Smooth muscle cell of the brain vasculature (primary cell): ENCODE data around the gene CFTR.
"Not testable (repeated sequence)": the region's sequence is repeated elsewhere in the genome, so short reads cannot be mapped to it uniquely, and the experiment has no call there.

Experiments
- DNase-seq: peaks from one replicate; pipeline ENCODE4 v3.0.0-alpha.2; 2012; ENCODE audit warnings: low read depth, low spot score

CFTR gene

DNA sequence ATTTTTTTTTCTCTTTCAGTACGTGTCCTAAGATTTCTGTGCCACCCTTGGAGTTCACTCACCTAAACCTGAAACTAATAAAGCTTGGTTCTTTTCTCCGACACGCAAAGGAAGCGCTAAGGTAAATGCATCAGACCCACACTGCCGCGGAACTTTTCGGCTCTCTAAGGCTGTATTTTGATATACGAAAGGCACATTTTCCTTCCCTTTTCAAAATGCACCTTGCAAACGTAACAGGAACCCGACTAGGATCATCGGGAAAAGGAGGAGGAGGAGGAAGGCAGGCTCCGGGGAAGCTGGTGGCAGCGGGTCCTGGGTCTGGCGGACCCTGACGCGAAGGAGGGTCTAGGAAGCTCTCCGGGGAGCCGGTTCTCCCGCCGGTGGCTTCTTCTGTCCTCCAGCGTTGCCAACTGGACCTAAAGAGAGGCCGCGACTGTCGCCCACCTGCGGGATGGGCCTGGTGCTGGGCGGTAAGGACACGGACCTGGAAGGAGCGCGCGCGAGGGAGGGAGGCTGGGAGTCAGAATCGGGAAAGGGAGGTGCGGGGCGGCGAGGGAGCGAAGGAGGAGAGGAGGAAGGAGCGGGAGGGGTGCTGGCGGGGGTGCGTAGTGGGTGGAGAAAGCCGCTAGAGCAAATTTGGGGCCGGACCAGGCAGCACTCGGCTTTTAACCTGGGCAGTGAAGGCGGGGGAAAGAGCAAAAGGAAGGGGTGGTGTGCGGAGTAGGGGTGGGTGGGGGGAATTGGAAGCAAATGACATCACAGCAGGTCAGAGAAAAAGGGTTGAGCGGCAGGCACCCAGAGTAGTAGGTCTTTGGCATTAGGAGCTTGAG is at the start of gene CFTR:
CFTR (plus strand) TSS at position 801 of the 830 bp plus-strand sequence. CDS start 70 bp downstream, outside the sequence.
- DNase-seq = no peak

DNA sequence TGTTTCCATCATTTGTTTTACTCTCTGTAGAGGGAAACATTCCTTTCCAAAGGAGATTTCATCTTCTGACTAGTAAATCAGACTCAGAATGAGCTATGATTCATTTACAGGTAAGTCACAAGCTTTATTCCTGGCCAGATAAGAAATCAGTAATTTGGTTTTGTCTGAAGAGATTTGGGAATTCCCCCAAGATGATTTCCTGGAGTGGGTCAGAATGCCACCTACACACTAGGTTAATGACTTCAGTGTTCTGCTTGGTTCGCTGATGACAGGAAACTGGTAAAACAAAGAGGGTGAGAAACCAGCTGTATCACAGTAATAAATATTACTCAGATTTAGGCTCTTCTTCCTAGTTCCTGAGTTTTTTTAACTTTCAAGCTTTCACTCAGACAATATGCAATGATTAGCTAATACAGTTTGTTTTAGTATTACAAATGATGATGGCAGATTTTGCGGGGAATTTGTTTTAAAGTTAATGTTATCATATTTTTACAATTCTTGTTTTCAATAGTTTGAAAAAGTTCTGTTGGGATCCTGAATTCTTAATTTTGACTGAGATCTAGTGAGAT is 44.3 kb upstream of the CFTR start:
- no peak for DNase-seq

DNA sequence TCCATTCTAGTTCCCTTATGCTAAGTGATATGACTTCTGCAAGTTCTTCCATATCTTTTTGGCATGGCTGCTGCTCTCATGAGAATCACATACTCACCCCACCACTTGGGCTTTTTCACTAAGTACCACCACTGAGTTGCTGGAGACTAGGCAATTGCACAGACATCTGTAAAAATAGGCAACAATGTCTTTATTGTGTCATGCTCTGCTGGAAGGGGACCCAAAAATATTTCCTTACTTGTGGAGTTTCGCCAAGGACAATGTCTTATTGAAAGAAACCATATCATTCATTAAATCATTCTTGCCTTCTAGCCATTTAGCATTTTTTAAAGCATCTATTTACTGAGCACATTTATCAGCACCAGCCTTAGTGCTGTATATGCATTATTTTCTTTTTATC is 35.2 kb upstream of the CFTR start:
- DNase-seq = no peak

DNA sequence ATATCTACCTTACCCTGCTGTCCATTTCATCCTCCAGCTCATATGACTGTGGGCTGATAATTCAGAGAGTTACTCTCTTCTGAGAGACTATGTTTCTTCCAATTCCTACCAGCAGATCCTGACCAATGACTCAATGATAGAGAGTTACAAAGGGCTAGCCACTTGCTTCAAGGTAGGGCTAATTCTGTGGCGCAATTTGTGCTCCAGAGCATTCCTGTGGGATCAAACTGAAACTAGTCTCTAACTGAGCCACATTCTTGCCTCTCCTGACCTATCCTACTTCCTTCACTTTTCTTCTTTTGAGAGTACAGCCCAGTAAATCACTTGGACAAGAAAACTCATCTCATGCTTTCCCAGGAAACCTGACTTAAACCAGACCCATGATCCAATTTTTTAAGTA is 34.6 kb upstream of the CFTR start:
- DNase-seq = no peak

DNA sequence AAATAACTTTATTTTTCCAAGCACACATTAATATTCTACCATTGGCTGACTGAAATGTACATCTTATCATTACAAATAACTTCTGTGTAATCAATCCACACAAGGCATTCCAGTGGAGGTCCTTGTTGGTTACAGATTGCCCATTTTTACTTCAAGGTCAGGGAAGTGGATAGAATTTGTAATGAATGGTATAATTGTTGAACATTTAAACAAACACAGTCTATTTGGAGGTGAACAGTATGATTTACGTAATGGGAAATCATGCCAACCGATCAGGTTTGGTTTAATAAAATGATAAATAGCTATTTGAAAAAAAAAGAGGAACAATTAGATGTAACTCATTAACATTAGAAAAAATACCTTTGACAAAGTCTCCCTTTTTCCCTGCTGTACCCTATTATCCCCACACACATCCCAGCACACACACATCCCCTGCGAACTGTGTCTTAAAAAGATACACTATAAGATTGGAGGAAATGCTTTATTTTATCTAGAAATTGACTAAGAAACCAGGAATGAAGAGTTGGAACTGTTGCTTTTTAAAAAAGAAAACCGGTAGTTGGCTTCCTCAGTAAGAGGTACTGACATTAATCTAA is 33.5 kb upstream of the CFTR start:
- no peak for DNase-seq

DNA sequence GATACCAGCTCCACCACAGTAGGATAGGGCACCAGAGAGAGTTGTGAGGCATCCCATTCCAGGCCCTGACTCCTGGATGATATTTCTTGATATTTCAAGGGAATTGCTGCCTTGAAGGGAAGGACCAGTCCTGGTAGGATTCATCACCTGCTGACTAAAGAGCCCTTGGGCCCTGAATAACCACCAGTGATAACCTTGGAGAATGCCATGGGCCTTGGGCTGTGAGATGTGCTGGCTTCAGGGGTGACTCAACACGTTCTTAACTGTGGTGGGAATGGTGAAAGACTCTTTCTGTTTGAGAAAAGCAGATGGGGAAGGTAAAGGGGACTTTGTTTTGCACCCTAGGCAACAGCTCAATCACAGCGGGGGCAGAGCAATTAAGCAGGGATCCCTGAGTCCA is 31.2 kb upstream of the CFTR start:
- no peak for DNase-seq

DNA sequence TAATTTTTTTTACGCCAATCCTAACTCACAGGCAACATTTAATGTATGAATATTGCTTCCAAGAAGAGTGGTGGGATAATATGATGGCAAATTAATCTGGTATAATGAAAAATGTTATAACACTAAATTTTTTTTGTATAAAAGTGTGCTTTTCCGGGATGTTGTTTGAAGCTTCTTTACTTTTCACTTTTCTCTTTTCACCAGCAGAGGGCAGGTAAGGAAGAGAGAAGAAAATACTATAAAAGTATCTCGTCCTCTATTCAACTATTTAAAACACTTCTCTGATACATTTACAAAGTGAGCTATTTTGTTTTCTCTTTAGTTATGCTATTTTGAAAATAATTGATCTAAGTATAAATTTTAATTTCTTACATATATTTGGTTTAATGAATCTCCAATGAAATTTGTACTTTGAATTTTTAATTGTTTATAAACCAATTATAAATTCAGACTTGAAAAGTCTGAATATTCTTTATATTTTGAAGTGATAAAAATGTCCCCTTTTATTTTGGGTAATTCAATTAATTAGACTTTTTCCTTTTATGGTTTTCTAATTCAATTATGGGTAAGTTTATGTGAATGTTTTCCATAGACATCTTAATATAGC is 20.7 kb upstream of the CFTR start:
- DNase-seq = peak; percentile 3

DNA sequence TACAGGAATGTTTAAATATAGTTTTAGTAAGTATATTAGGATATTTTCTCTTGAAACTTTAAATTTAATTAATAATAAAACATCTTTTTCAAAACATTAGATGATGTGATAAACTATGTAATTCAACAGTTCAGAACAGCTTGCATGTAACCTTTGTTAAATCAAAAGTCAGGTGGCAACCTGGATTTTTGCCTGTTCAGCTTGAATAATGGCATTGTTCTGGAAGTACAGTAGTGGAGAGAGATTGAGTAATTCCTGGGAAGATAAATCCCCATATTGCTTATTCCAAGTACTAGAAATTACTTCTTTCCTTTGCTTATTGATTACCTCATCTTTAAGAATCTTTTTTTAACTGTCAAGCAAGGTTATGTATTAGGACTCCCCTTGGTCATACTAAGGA is 20.1 kb upstream of the CFTR start:
- DNase-seq = no peak

DNA sequence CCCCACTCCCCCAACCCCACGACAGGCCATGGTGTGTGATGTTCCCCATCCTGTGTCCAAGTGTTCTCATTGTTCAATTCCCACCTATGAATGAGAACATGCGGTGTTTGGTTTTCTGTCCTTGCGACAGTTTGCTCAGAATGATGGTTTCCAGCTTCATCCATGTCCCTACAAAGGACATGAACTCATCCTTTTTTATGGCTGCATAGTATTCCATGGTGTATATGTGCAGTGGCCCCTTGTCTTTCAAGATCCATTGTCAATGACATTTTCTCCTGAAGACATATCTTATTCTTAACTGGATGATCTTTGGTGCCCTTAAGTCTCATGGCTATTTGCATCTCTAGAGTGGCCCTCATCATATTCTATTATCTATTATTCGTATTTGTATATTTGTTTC is 19.0 kb upstream of the CFTR start:
- not testable (repeated sequence) for DNase-seq

DNA sequence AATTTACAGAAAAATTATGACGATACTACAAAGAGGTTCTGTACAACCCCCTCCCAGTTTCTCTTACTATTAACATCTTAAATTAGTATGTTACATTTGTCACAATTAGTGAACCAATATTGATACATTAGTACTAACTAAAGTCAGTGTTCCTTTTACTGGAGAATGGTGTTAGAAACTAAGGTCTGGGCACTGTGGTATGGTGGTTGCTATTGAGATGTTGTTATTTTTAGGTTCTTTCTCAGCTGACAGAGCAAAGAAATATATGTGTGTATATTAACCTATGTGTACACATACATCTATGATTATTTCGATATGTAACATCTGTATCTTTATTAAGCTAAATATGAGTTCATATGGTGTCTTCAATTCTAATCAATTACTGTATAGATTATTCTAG is 11.7 kb upstream of the CFTR start:
- DNase-seq = no peak

DNA sequence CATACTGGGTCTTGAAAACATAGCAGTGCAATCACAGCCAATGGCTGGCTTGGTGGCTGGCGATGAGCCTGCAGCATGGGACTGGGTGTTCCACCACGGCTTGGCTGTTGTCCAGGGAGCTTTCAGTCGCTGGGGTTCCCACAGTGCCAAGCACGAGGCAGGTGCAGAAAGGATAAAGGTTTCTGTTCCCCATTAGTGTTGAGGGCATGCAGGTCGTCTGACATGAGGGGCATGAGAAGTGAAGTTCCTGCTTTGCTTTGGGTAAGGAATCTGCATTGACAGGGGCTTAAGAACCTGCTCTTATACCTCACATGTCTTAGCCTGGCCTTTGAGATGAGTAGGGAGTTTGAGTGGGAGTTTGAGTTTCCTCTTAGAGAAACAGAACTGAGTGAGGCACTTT is 9.0 kb upstream of the CFTR start:
- no peak for DNase-seq

DNA sequence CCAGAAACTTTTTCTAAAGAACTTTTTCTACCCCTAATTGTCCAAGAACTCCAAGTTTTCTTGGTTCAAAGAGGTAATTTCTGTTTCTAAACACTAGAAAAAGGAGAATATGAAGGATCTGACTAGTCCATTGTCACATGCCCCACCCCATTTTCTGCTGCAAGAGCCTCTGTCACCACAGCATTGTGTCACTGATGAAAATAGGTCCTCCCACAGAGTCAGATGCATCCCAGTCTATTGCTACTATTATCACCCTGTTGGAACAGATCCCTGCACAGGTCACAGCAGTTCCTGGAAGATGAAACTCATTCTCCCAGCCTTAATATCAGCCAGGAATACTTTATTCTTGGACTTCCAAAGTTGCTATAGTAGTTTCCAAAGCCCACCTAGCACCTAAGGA is 7.5 kb upstream of the CFTR start:
- DNase-seq = no peak

DNA sequence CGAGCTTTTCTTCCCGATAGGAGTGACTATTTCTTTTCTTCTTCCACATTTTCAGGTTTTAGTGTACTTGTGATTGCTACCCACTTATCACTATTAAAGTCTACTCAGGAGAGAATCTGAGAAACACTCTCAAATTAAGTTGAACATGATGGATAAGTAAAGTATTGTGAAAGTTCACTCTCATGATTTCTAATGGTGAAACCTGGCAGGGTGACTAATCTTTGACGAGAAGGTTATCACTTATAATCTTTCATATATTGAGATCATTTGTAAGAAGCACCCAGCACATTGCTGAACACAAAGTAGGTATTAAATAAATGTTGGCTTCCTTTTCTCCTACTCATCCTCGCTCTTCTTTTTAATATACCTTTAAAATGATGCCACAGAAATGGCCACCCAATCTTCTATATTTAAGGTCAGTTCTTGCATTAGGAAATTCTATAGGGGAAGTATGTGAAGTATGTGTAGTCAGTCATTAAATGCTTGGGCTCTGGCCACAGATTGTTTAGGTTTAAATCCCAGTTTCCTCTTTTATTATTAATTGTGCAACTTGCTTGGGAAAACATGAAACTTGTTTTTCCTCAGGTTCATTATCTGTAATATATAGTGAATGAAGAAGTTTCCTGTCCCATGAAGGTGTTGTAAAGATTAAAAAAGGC is 3.1 kb upstream of the CFTR start:
- no peak for DNase-seq

DNA sequence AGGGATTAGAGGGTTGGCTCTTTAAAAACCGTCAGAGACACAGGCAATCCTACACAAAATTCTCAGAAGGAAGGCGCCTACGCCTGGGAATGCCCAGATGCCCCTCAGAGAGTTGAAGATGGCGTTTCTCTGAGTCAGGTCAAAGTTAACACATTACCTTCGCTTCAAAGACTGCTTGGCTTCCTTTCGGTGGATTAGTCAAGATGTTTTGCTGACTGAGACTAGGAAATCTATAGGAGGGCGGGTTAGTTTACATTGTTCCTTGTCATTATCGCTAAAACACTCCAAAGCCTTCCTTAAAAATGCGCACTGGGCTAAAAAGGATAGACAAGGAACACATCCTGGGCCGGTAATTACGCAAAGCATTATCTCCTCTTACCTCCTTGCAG is 995 bp upstream of the CFTR start:
- no peak for DNase-seq

DNA sequence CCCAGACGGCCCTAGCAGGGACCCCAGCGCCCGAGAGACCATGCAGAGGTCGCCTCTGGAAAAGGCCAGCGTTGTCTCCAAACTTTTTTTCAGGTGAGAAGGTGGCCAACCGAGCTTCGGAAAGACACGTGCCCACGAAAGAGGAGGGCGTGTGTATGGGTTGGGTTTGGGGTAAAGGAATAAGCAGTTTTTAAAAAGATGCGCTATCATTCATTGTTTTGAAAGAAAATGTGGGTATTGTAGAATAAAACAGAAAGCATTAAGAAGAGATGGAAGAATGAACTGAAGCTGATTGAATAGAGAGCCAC is 184 bp downstream of the CFTR start:
- no peak for DNase-seq

DNA sequence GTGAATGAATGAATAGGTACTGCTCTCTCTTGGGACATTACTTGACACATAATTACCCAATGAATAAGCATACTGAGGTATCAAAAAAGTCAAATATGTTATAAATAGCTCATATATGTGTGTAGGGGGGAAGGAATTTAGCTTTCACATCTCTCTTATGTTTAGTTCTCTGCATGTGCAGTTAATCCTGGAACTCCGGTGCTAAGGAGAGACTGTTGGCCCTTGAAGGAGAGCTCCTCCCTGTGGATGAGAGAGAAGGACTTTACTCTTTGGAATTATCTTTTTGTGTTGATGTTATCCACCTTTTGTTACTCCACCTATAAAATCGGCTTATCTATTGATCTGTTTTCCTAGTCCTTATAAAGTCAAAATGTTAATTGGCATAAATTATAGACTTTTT is 1.2 kb downstream of the CFTR start:
- DNase-seq = no peak

DNA sequence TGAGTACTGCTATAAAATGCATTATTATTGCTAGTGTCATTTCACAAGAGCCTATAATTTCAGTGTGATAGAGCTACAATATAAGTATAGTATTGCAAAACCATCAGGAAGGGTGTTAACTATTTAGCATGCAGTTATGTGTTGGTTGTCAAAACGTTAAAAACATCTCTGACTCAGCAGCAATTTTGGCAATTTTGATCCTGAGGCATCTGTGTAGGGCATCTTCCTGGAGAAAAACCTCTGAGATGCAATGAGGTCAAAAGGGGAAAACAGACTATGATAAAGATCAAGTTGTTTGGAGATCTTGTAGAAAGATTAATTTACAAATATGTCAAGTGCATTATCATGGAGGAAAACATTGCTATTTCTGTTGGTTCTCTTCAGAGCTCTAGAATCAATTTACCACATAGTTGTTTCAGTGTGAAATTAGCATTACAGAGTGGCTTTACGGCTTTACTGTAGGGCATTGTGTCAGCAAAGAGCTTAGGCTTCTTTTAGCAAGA is 5.3 kb downstream of the CFTR start:
- no peak for DNase-seq

DNA sequence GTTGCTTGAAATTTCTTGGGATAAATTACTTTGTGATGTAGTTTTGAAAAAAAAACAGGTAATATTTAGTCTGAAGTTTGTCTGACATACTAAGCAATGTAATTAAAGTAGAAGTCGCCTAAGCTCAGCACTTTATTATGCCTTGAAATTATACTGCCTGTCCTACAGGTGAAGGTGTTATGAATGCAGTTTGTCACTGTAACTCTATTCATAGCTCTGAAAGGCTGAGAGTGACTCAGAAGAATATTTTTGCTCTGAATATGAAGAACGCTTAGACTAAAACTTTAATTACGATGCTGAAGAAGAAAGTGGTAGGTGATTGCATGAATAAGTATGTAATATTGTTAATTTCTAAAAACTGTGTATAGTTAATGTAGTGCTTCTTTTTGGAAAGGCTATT is 9.2 kb downstream of the CFTR start:
- DNase-seq = no peak

DNA sequence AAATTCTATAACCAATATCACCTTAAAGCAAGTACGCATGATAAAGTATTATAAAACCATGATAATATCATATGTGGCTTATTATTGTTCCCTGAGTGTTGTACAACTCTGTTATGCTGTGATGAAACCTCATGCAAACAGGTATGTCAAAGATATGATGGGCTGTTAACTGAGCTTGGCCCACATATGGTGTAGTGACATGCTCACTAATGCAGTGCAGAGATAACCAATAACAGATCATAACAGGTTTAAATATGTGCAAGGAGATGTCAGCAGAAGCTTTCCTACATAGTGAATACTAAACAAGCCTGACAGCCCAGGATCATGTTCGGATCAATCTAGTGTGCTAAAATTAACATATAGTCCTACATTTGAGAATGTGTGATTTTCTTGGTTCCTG is 9.6 kb downstream of the CFTR start:
- DNase-seq = no peak

DNA sequence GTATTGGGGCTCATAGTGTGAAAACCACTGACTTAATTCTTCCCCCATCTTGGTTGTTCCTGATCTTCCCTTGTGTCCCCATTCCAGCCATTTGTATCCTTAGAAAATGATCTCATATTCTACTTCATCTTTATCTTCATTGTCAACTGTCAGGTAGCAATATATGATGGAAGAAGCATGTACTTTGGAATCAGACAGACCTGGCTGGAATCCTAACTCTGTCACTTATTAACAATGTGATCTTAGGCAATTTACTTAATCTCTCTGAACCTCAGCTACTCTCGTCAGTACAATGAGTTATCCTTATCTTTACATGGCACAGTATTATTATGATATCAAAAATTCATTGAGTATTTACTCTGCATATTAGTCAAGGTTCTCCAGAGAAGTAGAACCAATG is 10.1 kb downstream of the CFTR start:
- DNase-seq = no peak

DNA sequence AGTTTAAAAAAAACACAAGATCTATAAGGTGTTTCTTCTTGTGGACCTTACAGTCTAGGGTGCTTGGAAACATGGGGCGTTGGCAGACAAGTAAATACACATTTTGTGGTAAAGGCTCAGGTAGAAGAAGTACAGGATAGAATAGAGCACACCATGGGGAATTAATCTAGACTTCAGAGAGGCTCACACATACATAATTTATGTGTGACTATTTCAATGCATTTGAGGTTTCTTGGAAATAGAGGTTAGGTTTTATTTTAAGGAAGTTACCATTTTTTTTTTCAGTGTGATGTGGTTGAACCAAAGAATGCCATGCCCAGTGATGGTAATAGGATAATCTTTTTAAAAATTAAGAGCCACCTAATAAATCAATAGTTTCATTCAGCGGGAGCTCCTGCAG is 12.8 kb downstream of the CFTR start:
- no peak for DNase-seq

DNA sequence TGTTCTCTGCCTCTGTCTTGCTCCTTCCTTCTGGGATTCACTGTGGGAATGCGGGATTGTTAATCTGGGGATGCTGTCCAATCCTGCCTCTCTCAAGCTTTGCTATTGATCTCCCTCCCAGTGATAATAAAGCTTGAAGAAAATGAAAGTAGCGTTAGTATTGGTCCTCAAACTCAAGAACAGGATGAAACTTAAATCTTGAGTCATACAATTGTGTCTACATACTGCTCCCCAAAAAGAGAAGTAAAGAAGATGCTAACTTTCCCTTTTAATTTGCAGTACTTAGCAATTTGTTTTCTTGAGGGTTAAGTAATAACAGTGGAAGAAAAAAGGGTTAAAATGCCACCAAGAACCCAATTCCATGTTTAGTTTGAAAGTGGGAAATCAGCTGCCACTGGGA is 13.6 kb downstream of the CFTR start:
- DNase-seq = no peak
